DOHH2 (cell line): ENCODE results near the gene RIPPLY1.

Experiments
- CTCF ChIP-seq: fragments of 200-600 bp; sonication (generic); IDR thresholded peaks from one replicate; pipeline ENCODE4 v1.5.1; 2014; ENCODE audit warnings: antibody characterized with exemption, mild to moderate bottlenecking, low read depth, low read length; ENCODE audit not compliant: poor library complexity, severe bottlenecking
- EZH2phosphoT487 ChIP-seq: fragments of 200-600 bp; sonication (generic); IDR thresholded peaks from 2 replicates; pipeline ENCODE4 v1.6.1; 2017; ENCODE audit warnings: borderline replicate concordance, mild to moderate bottlenecking, antibody characterized with exemption, low read length, moderate library complexity, mixed read lengths

GRCh38 chrX:106935175-106935574, 32.0 kb upstream of the RIPPLY1 start:
- no peak for TF ChIP-seq CTCF
- TF ChIP-seq EZH2phosphoT487: no peak
